Caco-2 (cell line): Measurements from ENCODE around the gene STPG3. TPM values are rescaled to one million over a fixed set of nuclear protein-coding genes. Genes with fewer than 3 reads are reported as not detected.

ENCODE experiments used
- BruUV-seq: library from RNA; stranded (reverse); fragments of 400-500 nt; replicated peaks from 2 replicates; lab custom pipeline; 2021; lab: Mats Ljungman, UMichigan
- CTCF ChIA-PET: fragments of 300-600 bp; sonication (Branson Sonifier 250); formaldehyde crosslinking; loops from one replicate; lab custom pipeline; 2022; ENCODE audit warnings: antibody characterized with exemption; lab: Charles Lee
- POLR2A ChIA-PET: fragments of 300-600 bp; sonication (Branson Sonifier 250); formaldehyde crosslinking; loops from one replicate; lab custom pipeline; 2022; ENCODE audit warnings: antibody characterized with exemption; lab: Charles Lee
- DNase-seq, 2 experiments: peaks; one replicate each; pipeline versions ENCODE4 v3.0.0 to v3.0.0-alpha.2; 2020 to 2022
- H3K27me3 ChIP-seq: replicated peaks from 2 replicates; pipeline ENCODE4 v1.6.0; 2011; ENCODE audit warnings: low read length; ENCODE audit not compliant: control insufficient read depth, insufficient read depth
- H3K36me3 ChIP-seq: 2 replicates; pipeline ENCODE4 v1.5.1; 2011; ENCODE audit warnings: low read length; ENCODE audit not compliant: control insufficient read depth, insufficient read depth
- H3K4me1 ChIP-seq: fragments of 250-450 bp; sonication (Bioruptor Pico); 2 replicates; pipeline ENCODE4 v1.5.1; 2020; ENCODE audit warnings: mild to moderate bottlenecking
- H3K4me3 ChIP-seq: 2 replicates; pipeline ENCODE4 v1.5.1; 2011; ENCODE audit warnings: low read depth, mild to moderate bottlenecking, control low read depth, low read length
- H3K9me3 ChIP-seq: fragments of 250-450 bp; sonication (Bioruptor Pico); 2 replicates; pipeline ENCODE4 v1.5.1; 2020; ENCODE audit warnings: mild to moderate bottlenecking, moderate library complexity
- H3K27ac Mint-ChIP-seq: one replicate; pipeline ENCODE4 v1.8.0; 2022; ENCODE audit warnings: mixed read lengths; ENCODE audit not compliant: unreplicated experiment
- H3K27me3 Mint-ChIP-seq: one replicate; pipeline ENCODE4 v1.8.0; 2022; ENCODE audit warnings: mixed read lengths; ENCODE audit not compliant: insufficient read depth, unreplicated experiment
- H3K36me3 Mint-ChIP-seq: one replicate; pipeline ENCODE4 v1.8.0; 2022; ENCODE audit warnings: mild to moderate bottlenecking, mixed read lengths; ENCODE audit not compliant: insufficient read depth, unreplicated experiment
- H3K4me1 Mint-ChIP-seq: one replicate; pipeline ENCODE4 v1.8.0; 2022; ENCODE audit warnings: low read depth, mixed read lengths; ENCODE audit not compliant: unreplicated experiment
- H3K4me3 Mint-ChIP-seq: one replicate; pipeline ENCODE4 v1.8.0; 2022; ENCODE audit warnings: mild to moderate bottlenecking, moderate library complexity, mixed read lengths; ENCODE audit not compliant: unreplicated experiment
- H3K9me3 Mint-ChIP-seq: one replicate; pipeline ENCODE4 v1.8.0; 2022; ENCODE audit warnings: mixed read lengths; ENCODE audit not compliant: unreplicated experiment
- intact Hi-C: fragments of 100-400 bp; cut with micrococcal nuclease; formaldehyde crosslinking; loops from one replicate; pipeline ENCODE4 v1.10.0; 2022; ENCODE audit not compliant: unreplicated experiment
- total RNA-seq: library from RNA; stranded (reverse); gene quantifications from 2 replicates; pipeline ENCODE4 v1.2.3, GENCODE V29; 2022
- TF ChIP-seq, protein P1 (sequence below), 2 experiments: fragments of 200-600 bp in 1 of 2; IDR thresholded peaks; 1 replicate in 1 of 2; 2 replicates in 1 of 2; pipeline versions ENCODE4 v1.5.1 to v1.8.0; 2011 to 2022; ENCODE audit warnings: antibody characterized with exemption in 1 of 2, control low read depth in 1 of 2, inconsistent platforms in 1 of 2, low read depth in 1 of 2, low read length in 1 of 2, mild to moderate bottlenecking in 1 of 2, moderate library complexity in 1 of 2; ENCODE audit not compliant: insufficient read depth in 1 of 2, severe bottlenecking in 1 of 2, unreplicated experiment in 1 of 2

STPG3 gene
- total RNA-seq, 1 experiment from 2014 or later: not detected

DNA sequence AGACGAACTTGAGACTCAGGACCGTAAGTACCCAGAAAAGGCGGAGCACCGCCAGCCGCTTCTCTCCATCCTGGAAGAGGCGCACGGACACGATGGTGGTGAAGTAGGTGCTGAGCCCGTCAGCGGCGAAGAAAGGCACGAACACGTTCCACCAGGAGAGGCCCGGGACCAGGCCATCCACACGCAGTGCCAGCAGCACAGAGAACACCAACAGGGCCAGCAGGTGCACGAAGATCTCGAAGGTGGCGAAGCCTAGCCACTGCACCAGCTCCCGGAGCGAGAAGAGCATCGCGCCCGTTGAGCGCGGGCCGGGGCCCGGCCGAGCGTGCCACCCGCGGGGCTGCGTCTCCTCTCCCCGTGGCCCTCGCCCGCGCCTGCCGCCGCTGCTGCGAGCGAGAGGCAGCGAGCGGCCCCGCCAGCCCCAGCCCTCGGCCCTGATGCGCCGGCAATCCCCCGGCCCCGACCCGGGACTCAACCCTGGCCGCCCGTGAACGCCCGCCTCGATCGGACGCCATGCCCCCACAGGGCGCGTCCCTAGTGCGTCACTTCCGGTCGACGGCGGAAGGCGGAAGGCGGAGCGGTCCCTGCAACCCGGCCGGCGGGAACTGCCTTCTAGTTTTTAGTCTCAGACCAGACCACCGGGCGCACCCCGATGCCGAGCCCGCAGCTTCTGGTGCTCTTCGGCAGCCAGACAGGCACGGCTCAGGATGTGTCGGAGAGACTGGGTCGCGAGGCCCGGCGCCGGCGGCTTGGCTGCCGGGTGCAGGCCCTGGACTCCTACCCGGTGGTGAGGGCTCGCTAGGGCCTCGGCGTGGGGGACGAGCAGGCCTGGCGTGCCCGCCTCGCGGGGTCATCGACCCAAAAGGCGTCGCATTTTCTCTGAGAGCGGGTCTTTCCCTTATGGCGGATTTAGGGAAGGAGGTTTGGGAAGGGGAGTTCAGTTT is 45.7 kb upstream of the STPG3 start, which contains the start of the genes NDOR1 and TMEM203:
NDOR1 (plus strand) TSS at position 575 of the 944 bp plus-strand sequence; CDS start at position 653, 78 bp downstream.
TMEM203 (minus strand) TSS at position 523 of the 944 bp plus-strand sequence; CDS start at position 289, 234 bp downstream.
- BruUV-seq: no TSS peak
- peaks cover 46% of the 10 kb centered on the region for H3K36me3 Mint-ChIP-seq
- no peaks in the 10 kb centered on the region for H3K27me3 Mint-ChIP-seq
- TF ChIP-seq, protein P1, sequence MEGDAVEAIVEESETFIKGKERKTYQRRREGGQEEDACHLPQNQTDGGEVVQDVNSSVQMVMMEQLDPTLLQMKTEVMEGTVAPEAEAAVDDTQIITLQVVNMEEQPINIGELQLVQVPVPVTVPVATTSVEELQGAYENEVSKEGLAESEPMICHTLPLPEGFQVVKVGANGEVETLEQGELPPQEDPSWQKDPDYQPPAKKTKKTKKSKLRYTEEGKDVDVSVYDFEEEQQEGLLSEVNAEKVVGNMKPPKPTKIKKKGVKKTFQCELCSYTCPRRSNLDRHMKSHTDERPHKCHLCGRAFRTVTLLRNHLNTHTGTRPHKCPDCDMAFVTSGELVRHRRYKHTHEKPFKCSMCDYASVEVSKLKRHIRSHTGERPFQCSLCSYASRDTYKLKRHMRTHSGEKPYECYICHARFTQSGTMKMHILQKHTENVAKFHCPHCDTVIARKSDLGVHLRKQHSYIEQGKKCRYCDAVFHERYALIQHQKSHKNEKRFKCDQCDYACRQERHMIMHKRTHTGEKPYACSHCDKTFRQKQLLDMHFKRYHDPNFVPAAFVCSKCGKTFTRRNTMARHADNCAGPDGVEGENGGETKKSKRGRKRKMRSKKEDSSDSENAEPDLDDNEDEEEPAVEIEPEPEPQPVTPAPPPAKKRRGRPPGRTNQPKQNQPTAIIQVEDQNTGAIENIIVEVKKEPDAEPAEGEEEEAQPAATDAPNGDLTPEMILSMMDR (IDR thresholded peaks at IDR 0.05; ENCODE audit: insufficient read depth in 1 of 2, low read depth in 1 of 2, low read length in 1 of 2, severe bottlenecking in 1 of 2, unreplicated experiment in 1 of 2): no peak
- peaks cover 12% of the 10 kb centered on the region for H3K4me1 Mint-ChIP-seq
- intact Hi-C loops: no loop called here
- Histone ChIP-seq H3K9me3 (no peaks in the 10 kb centered on the region), H3K4me1 (peaks cover 19% of the 10 kb centered on the region), H3K4me3 (peak within 1 kb of the TSS; percentile 89), H3K36me3 (no peaks in the 10 kb centered on the region; the same call in 1 of the 2 replicates), H3K27me3 (no peaks in the 10 kb centered on the region)
- peak; percentile 88 to 91 for DNase-seq
- peak within 1 kb of the TSS; percentile 94 for H3K27ac Mint-ChIP-seq
- ChIA-PET POLR2A (interaction anchor here (0.6 to 1.1 kb wide), 4 partner anchors 13 to 61 kb away, joined by 3 to 4 read pairs (median 3); no protein-coding TSS in a partner anchor), CTCF (no interaction called here)
- peak within 1 kb of the TSS; percentile 92 for H3K4me3 Mint-ChIP-seq
- H3K9me3 Mint-ChIP-seq: no peaks in the 10 kb centered on the region

DNA sequence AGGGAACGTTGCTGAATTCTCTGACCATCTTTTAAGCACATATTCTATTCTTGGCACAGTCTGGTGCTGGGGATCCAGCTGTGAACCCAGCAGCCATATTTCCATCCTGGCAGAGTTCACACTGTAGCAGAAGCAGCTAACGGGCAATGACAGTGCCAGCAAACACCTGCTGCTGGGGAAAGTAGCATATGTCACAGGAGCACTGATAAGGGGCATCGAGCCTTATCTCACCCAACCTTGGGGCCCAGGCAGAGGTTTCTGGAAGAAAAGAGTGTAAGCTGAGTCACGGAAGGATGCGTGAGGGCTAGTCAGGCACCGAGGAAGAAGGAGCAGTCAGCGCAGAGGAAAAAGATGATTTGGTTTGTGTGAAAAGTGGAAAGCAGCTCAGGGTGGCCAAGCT is 44.5 kb upstream of the STPG3 start:
- Mint-ChIP-seq H3K4me1 (peaks cover 12% of the 10 kb centered on the region), H3K4me3 (peak overlapping the region; percentile 92), H3K9me3 (no peaks in the 10 kb centered on the region), H3K27ac (peak overlapping the region; percentile 94), H3K36me3 (peaks cover 40% of the 10 kb centered on the region), H3K27me3 (no peaks in the 10 kb centered on the region)
- Histone ChIP-seq H3K4me3 (peak overlapping the region; percentile 89; the same call in 1 of the 2 replicates), H3K36me3 (no peaks in the 10 kb centered on the region; the same call in 1 of the 2 replicates), H3K9me3 (no peaks in the 10 kb centered on the region), H3K4me1 (peaks cover 17% of the 10 kb centered on the region), H3K27me3 (no peaks in the 10 kb centered on the region)
- BruUV-seq: no TSS peak
- no peak for DNase-seq
- ChIA-PET CTCF (no interaction called here), POLR2A (no interaction called here)
- intact Hi-C loops: no loop called here
- TF ChIP-seq, protein P1 (IDR thresholded peaks at IDR 0.05; ENCODE audit: insufficient read depth in 1 of 2, low read depth in 1 of 2, low read length in 1 of 2, severe bottlenecking in 1 of 2, unreplicated experiment in 1 of 2): no peak

DNA sequence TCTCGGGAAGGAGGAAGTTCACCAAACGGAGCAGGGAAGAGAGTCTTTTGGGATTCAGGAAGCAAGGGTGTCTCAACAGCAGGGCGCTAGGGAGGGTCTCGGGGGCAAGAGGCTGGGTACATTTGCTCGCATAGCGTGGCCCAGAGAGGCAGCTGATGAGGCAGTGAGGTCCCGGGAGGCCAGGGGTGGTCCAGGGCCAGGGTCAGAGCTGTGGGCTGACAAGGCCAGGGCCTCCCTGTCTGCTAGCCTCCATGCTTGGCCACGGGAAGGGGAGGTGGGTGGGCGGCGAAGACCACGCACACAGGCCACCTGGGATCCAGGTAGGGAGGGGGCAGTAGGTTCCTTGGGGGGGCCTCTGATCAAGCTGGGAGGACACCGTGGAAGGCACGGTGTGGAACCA is 39.6 kb upstream of the STPG3 start:
- Mint-ChIP-seq H3K4me3 (no peak overlapping the region), H3K27me3 (no peaks in the 10 kb centered on the region), H3K36me3 (peaks cover 30% of the 10 kb centered on the region), H3K4me1 (peaks cover 9% of the 10 kb centered on the region), H3K9me3 (no peaks in the 10 kb centered on the region), H3K27ac (no peak overlapping the region)
- ChIA-PET CTCF (no interaction called here), POLR2A (no interaction called here)
- Histone ChIP-seq H3K27me3 (no peaks in the 10 kb centered on the region), H3K4me3 (no peak overlapping the region), H3K9me3 (no peaks in the 10 kb centered on the region), H3K4me1 (peaks cover 4% of the 10 kb centered on the region; the same call in 1 of the 2 replicates), H3K36me3 (no peaks in the 10 kb centered on the region; the same call in 1 of the 2 replicates)
- intact Hi-C loops: no loop called here
- BruUV-seq: no TSS peak
- TF ChIP-seq, protein P1 (IDR thresholded peaks at IDR 0.05; ENCODE audit: insufficient read depth in 1 of 2, low read depth in 1 of 2, low read length in 1 of 2, severe bottlenecking in 1 of 2, unreplicated experiment in 1 of 2): no peak
- no peak for DNase-seq
